K562 (cell line): Measurements from ENCODE around the gene BCAR3. TPM values are rescaled to one million over a fixed set of nuclear protein-coding genes. Genes with fewer than 3 reads are reported as not detected.

Experiments
- ATAC-seq: fragments of 200-7000 bp; cut with Tn5 transposase; 3 replicates; pipeline ENCODE4 v1.9.1; 2020; ENCODE audit warnings: moderate library complexity
- BruUV-seq: library from RNA; stranded (reverse); fragments of 400-500 nt; replicated peaks from 2 replicates; lab custom pipeline; 2021; lab: Mats Ljungman, UMichigan
- CTCF ChIA-PET: fragments of 300-600 bp; formaldehyde crosslinking; extraction: SDS; loops from one replicate; lab custom pipeline; 2021; ENCODE audit warnings: low intra/inter-chr PET ratio; lab: Yijun Ruan, JAX
- POLR2A ChIA-PET: fragments of 300-600, 350-650 bp; sonication (Branson Sonifier 250); formaldehyde crosslinking; extraction: SDS; loops from one replicate; lab custom pipeline; 2021; ENCODE audit warnings: antibody characterized with exemption, inconsistent platforms; lab: Yijun Ruan, JAX
- DNase-seq, 4 experiments: peaks; one replicate each; pipeline versions ENCODE4 v3.0.0 to v3.0.0-alpha.2; 2011 to 2018; ENCODE audit warnings: low spot score in 3 of 4, mixed read lengths in 3 of 4; ENCODE audit errors: extremely low read depth in 1 of 4
- FAIRE-seq: peaks from 2 replicates; lab custom pipeline; 2011; peaks lifted over from hg19 to GRCh38; lab: Jason Lieb, UNC
- H2AFZ ChIP-seq: 2 replicates; pipeline ENCODE4 v1.6.0; 2011; ENCODE audit warnings: low read depth, low read length, control low read depth, inconsistent platforms
- H3K27ac ChIP-seq: fragments of 200-600 bp; 3 replicates; pipeline ENCODE4 v1.8.0; 2011; ENCODE audit warnings: low read depth, mild to moderate bottlenecking, control low read depth, inconsistent platforms, low read length, moderate library complexity, mixed read lengths; ENCODE audit errors: extremely low read depth
- H3K27me3 ChIP-seq, 2 experiments: fragments of 300-600 bp in 1 of 2; 2 replicates in 1 of 2; 3 replicates in 1 of 2; pipeline versions ENCODE4 v1.6.0 to v1.8.0; 2011; ENCODE audit warnings: inconsistent platforms in 2 of 2, low read length in 2 of 2, mild to moderate bottlenecking in 1 of 2, mixed read lengths in 1 of 2, moderate library complexity in 1 of 2; ENCODE audit not compliant: control insufficient read depth in 2 of 2, insufficient read depth in 2 of 2
- H3K36me3 ChIP-seq: fragments of 300-600 bp; 3 replicates; pipeline ENCODE4 v1.8.0; 2011; ENCODE audit warnings: mild to moderate bottlenecking, low read length, inconsistent platforms; ENCODE audit not compliant: control insufficient read depth, insufficient read depth
- H3K4me1 ChIP-seq, 2 experiments: fragments of 200-600 bp in 1 of 2; replicated peaks in 1 of 2; 2 replicates in 1 of 2; 3 replicates in 1 of 2; pipeline versions ENCODE4 v1.5.1 to v1.8.0; 2011; ENCODE audit warnings: inconsistent platforms in 2 of 2, low read length in 2 of 2, mild to moderate bottlenecking in 1 of 2, mixed read lengths in 1 of 2, moderate library complexity in 1 of 2; ENCODE audit not compliant: control insufficient read depth in 2 of 2, insufficient read depth in 2 of 2
- H3K4me2 ChIP-seq: 2 replicates; pipeline ENCODE4 v1.6.1; 2011; ENCODE audit warnings: low read length, control low read depth, inconsistent platforms, mixed read lengths; ENCODE audit not compliant: insufficient read depth
- H3K4me3 ChIP-seq: fragments of 200-600 bp; sonication (generic), shearing (Covaris generic); 2 replicates; pipeline ENCODE4 v1.5.1; 2016; ENCODE audit warnings: control low read depth, inconsistent platforms
- H3K79me2 ChIP-seq: fragments of 200-600 bp; 3 replicates; pipeline ENCODE4 v1.8.0; 2011; ENCODE audit warnings: low read length, inconsistent platforms; ENCODE audit not compliant: control insufficient read depth, insufficient read depth
- H3K9ac ChIP-seq, 2 experiments: 2 replicates each; pipeline versions ENCODE4 v1.6.0 to v1.6.1; 2011; ENCODE audit warnings: low read depth in 2 of 2, low read length in 2 of 2, control low read depth in 1 of 2, inconsistent platforms in 1 of 2, mild to moderate bottlenecking in 1 of 2, mixed read lengths in 1 of 2; ENCODE audit not compliant: insufficient read depth in 1 of 2
- H3K9me1 ChIP-seq: one replicate; pipeline ENCODE4 v1.6.0; 2011; ENCODE audit warnings: inconsistent platforms, mild to moderate bottlenecking, low read length, moderate library complexity; ENCODE audit not compliant: control insufficient read depth, insufficient read depth
- H3K9me3 ChIP-seq: replicated peaks from 2 replicates; pipeline ENCODE4 v1.5.1; 2011; ENCODE audit warnings: low read depth, low read length, inconsistent platforms; ENCODE audit not compliant: control insufficient read depth, insufficient read depth
- H4K20me1 ChIP-seq: replicated peaks from 2 replicates; pipeline ENCODE4 v1.6.1; 2011; ENCODE audit warnings: low read length, inconsistent platforms, mixed read lengths; ENCODE audit not compliant: control insufficient read depth, insufficient read depth
- ATF1 ChIP-seq, 2 experiments: fragments of 450-650 bp in 1 of 2; IDR thresholded peaks; 2 replicates each; pipeline ENCODE4 v1.6.1; 2016; ENCODE audit warnings: missing compliant biosample characterization in 1 of 2, missing genetic modification characterization in 1 of 2
- HMGN3 ChIP-seq: IDR thresholded peaks from 2 replicates; pipeline ENCODE4 v1.6.1; 2011; ENCODE audit warnings: borderline replicate concordance, low read depth, mild to moderate bottlenecking, mixed read lengths, low read length; ENCODE audit not compliant: insufficient read length; ENCODE audit errors: extremely low read depth
- NKRF ChIP-seq: fragments of 450-650 bp; IDR thresholded peaks from 2 replicates; pipeline ENCODE4 v1.6.1; 2016; ENCODE audit warnings: borderline replicate concordance
- PRMT5 ChIP-seq: sonication (generic); formaldehyde crosslinking; IDR thresholded peaks from 2 replicates; pipeline ENCODE4 v1.5.0; 2020; ENCODE audit warnings: missing genetic modification reagents
- TAF7 ChIP-seq: fragments of 450-650 bp; IDR thresholded peaks from 2 replicates; pipeline ENCODE4 v1.6.1; 2016; ENCODE audit warnings: missing genetic modification characterization, missing compliant biosample characterization
- ZNF507 ChIP-seq: conservative IDR thresholded peaks from 2 replicates; pipeline ENCODE4 v1.6.1; 2017; ENCODE audit warnings: missing genetic modification characterization, missing compliant biosample characterization
- WGBS: fragments of 100-300 bp; shearing (Covaris generic); methylation state at CpG from one replicate; pipeline ENCODE4 v1.1.6; 2016; ENCODE audit warnings: low coverage, mixed read lengths; ENCODE audit not compliant: insufficient coverage; ENCODE audit errors: missing lambda C conversion rate; 5-methylcytosine and 5-hydroxymethylcytosine counted together
- in situ Hi-C: fragments of 300-500 bp; cut with MboI; formaldehyde crosslinking; loops from 4 replicates; pipeline ENCODE4 v1.15.0; 2018; ENCODE audit warnings: inconsistent platforms, mixed read lengths
- intact Hi-C: fragments of 100-400 bp; cut with micrococcal nuclease; formaldehyde crosslinking; loops from 2 replicates; pipeline ENCODE4 v1.14.2; 2022
- polyA plus RNA-seq, 8 experiments: library from polyadenylated mRNA; depleted of rRNA in 4 of 8; stranded (reverse) in 5 of 8; unstranded in 3 of 8; fragments of >200 nt; fragmentation: Nextera tagmentation in 2 of 8; fragmentation: Illumina TruSeq in 1 of 8; extraction: Ambion mirVana in 2 of 8; extraction: Trizol in 1 of 8; gene quantifications; 2 replicates each; pipeline versions ENCODE4 v1.2.1 to v1.2.3, GENCODE V29; 2011 to 2014; ENCODE audit warnings: inconsistent platforms in 1 of 8, missing spikeins in 1 of 8
- total RNA-seq, 7 experiments: library from RNA; depleted of rRNA in 6 of 7; stranded (reverse); fragments of >200 nt in 6 of 7; fragmentation: Illumina TruSeq in 2 of 7; extraction: Trizol in 2 of 7; gene quantifications; 2 replicates each; pipeline versions ENCODE4 v1.2.1 to v1.2.3, GENCODE V29; 2011 to 2021; ENCODE audit warnings: low replicate concordance in 1 of 7

BCAR3 gene
- total and polyA plus RNA-seq, 9 of the 15 experiments (the other 6 are each of a cell fraction or from before 2014, with no cell fraction given), result 1.8 to 6.3 (median 3.8) TPM

GRCh38 chr1:93653656-93654055 is 28.0 kb downstream of the BCAR3 start:
- in situ Hi-C loops (no loop called here), intact Hi-C loops (no loop called here)
- no peaks in the 10 kb centered on the region for H3K79me2 ChIP-seq
- no TSS peak for BruUV-seq
- no peaks in the 10 kb centered on the region for H3K9me3 ChIP-seq
- H3K27me3 ChIP-seq, result peaks cover 9 to 31% of the 10 kb centered on the region in 2 experiments; a peak in 4 of 5 replicates
- CTCF ChIA-PET, result no interaction called here
- POLR2A ChIA-PET, result interaction anchor here (0.6 to 0.8 kb wide), 2 partner anchors 9 to 45 kb away, joined by 3 to 4 read pairs; no protein-coding TSS in a partner anchor
- H4K20me1 ChIP-seq, result no peaks in the 10 kb centered on the region
- FAIRE-seq, result no peak
- H3K4me2 ChIP-seq, result no peak overlapping the region
- no peak overlapping the region for H3K9ac ChIP-seq
- WGBS, result 17% methylated on average over 6 of the region's 6 CpGs
- H3K36me3 ChIP-seq, result no peaks in the 10 kb centered on the region
- H3K4me1 ChIP-seq, result no peaks in the 10 kb centered on the region
- no peak for TF ChIP-seq ZNF507 (tag)
- TF ChIP-seq ATF1 (CRISPR knock-in tag; IDR thresholded peaks at IDR 0.05), result no peak
- TF ChIP-seq ATF1 (tag; IDR thresholded peaks at IDR 0.05), result no peak
- TF ChIP-seq NKRF, result no peak
- TF ChIP-seq PRMT5 (CRISPR knock-in tag), result no peak
- no peak for TF ChIP-seq TAF7
- TF ChIP-seq HMGN3, result no peak
- H3K9me1 ChIP-seq, result no peaks in the 10 kb centered on the region
- ATAC-seq, result no peak
- no peak overlapping the region for H3K27ac ChIP-seq
- no peak overlapping the region for H3K4me3 ChIP-seq
- DNase-seq, result no peak
- no peak overlapping the region for H2AFZ ChIP-seq
